GM18951 (cell line): Measurements from ENCODE around the gene TMEM196.

Experiments
- POLR2A ChIP-seq: IDR thresholded peaks from 4 replicates; pipeline ENCODE4 v1.6.1; 2011; ENCODE audit warnings: mild to moderate bottlenecking; ENCODE audit not compliant: insufficient read length, insufficient read depth; ENCODE audit errors: extremely low read depth
- in situ Hi-C: fragments of 300-500 bp; cut with MboI; formaldehyde crosslinking; loops from one replicate; pipeline ENCODE4 v1.12.0; 2022; ENCODE audit warnings: low sequenced_read_pairs, mixed read lengths, inconsistent platforms; ENCODE audit not compliant: unreplicated experiment

The TMEM196 gene

GRCh38 chr7:19772841-19773760 is at the start of gene TMEM196:
Gene TMEM196, minus strand, starts transcription at chr7:19773617. Its CDS starts 921 bp downstream, at chr7:19772696.
- in situ Hi-C loops: loop anchor here (25.0 kb wide), 1 partner anchor 389 kb away; no protein-coding TSS in a partner anchor
- TF ChIP-seq POLR2A: no peak

- in situ Hi-C loops: no loop called here
- TF ChIP-seq POLR2A: no peak
Observed at GRCh38 chr7:19816128-19816527, 42.7 kb upstream of the TMEM196 start.

GRCh38 chr7:19815546-19815945 is 42.1 kb upstream of the TMEM196 start:
- in situ Hi-C loops: no loop called here
- TF ChIP-seq POLR2A: no peak

GRCh38 chr7:19814776-19815175 is 41.4 kb upstream of the TMEM196 start:
- in situ Hi-C loops: no loop called here
- no peak for TF ChIP-seq POLR2A

- no peak for TF ChIP-seq POLR2A
- in situ Hi-C loops: no loop called here
Observed at GRCh38 chr7:19811386-19811785, 38.0 kb upstream of the TMEM196 start.

GRCh38 chr7:19798986-19799385 is 25.6 kb upstream of the TMEM196 start:
- in situ Hi-C loops: no loop called here

GRCh38 chr7:19783541-19783940 is 10.1 kb upstream of the TMEM196 start:
- in situ Hi-C loops: no loop called here
- TF ChIP-seq POLR2A: no peak

More at GRCh38 chr7:19798986-19799385, 25.6 kb upstream of the TMEM196 start:
- no peak for TF ChIP-seq POLR2A

- TF ChIP-seq POLR2A: no peak
- in situ Hi-C loops: no loop called here
Observed at GRCh38 chr7:19776981-19777380, 3.6 kb upstream of the TMEM196 start.

- TF ChIP-seq POLR2A: no peak
- in situ Hi-C loops: no loop called here
Observed at GRCh38 chr7:19775578-19775977, 2.2 kb upstream of the TMEM196 start.

GRCh38 chr7:19772306-19772705 is 1.1 kb downstream of the TMEM196 start:
- in situ Hi-C loops: loop anchor here (25.0 kb wide), 1 partner anchor 390 kb away; no protein-coding TSS in a partner anchor

GRCh38 chr7:19762631-19763030 is 10.8 kb downstream of the TMEM196 start:
- in situ Hi-C loops: loop anchor here (25.0 kb wide), 1 partner anchor 400 kb away; no protein-coding TSS in a partner anchor

More at GRCh38 chr7:19772306-19772705, 1.1 kb downstream of the TMEM196 start:
- TF ChIP-seq POLR2A: no peak

GRCh38 chr7:19754521-19755116 is 18.8 kb downstream of the TMEM196 start:
- in situ Hi-C loops: loop anchor here (10.0 to 25.0 kb wide), 2 partner anchors 408 to 550 kb away; no protein-coding TSS in a partner anchor

More at GRCh38 chr7:19762631-19763030, 10.8 kb downstream of the TMEM196 start:
- TF ChIP-seq POLR2A: no peak

GRCh38 chr7:19752020-19752419 is 21.4 kb downstream of the TMEM196 start:
- in situ Hi-C loops: loop anchor here (10.0 to 25.0 kb wide), 2 partner anchors 410 to 553 kb away; no protein-coding TSS in a partner anchor
- no peak for TF ChIP-seq POLR2A

More at GRCh38 chr7:19754521-19755116, 18.8 kb downstream of the TMEM196 start:
- no peak for TF ChIP-seq POLR2A
